GM23248 (cell line): ENCODE data around the gene ADH1A.

Experiments
- EZH2 ChIP-seq: fragments of 200-600 bp; sonication (generic); IDR thresholded peaks from 2 replicates; pipeline ENCODE4 v1.6.1; 2018; ENCODE audit warnings: antibody characterized with exemption, mild to moderate bottlenecking; ENCODE audit not compliant: insufficient read depth, poor library complexity, severe bottlenecking
- EZH2phosphoT487 ChIP-seq: fragments of 200-600 bp; sonication (generic); IDR thresholded peaks from 2 replicates; pipeline ENCODE4 v1.6.1; 2018; ENCODE audit warnings: antibody characterized with exemption, moderate library complexity, mild to moderate bottlenecking, low read depth; ENCODE audit not compliant: insufficient read depth

GRCh38 chr4:99293357-99293756 lies 2.6 kb upstream of the ADH1A start:
- TF ChIP-seq EZH2: no peak
- TF ChIP-seq EZH2phosphoT487: no peak
